ENCODE data around the gene PLOD2. TPM values are rescaled to one million over a fixed set of nuclear protein-coding genes. Genes with fewer than 3 reads are reported as not detected.

Gene PLOD2
- total and polyA plus RNA-seq, 2 of the 8 experiments (the other 6 are each of a cell fraction or from before 2014, with no cell fraction given): 4.0 to 28.7 TPM

DNA sequence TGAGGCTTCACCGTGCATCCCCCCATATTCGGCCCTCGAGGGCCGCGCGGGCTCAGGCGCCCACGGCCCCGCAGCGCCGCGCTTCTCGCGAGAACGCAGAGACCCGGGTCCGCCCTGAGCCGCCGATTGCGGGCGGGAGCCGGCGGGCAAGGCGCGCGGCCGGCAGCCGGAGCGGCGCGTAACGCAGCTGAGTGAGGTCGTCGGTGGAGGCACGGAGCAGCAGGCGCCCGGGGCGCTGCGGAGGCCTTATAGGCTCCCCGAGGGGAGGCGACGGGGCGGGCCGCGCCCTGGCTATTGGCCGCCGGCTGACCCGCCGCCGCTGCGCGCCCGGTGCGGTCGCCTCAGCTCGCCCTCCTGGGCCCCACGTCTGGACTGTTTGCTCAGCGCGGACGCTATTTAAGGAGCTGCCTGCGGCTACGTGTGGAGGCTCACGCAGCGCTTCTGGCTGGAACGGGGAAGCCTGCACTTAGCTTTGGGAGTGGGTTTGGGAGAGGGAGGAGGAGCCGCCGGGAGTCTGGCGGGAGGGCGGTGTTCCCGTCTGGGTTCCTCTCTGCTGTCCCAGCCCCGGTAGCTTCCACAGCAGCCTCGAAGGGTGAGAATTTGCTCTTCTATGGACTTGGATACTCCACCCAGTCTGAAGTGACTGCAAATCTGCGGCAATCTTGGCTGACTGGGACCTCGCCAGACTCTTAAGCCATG lies at the start of gene PLOD2 (continued):
- TF ChIP-seq, protein P1, sequence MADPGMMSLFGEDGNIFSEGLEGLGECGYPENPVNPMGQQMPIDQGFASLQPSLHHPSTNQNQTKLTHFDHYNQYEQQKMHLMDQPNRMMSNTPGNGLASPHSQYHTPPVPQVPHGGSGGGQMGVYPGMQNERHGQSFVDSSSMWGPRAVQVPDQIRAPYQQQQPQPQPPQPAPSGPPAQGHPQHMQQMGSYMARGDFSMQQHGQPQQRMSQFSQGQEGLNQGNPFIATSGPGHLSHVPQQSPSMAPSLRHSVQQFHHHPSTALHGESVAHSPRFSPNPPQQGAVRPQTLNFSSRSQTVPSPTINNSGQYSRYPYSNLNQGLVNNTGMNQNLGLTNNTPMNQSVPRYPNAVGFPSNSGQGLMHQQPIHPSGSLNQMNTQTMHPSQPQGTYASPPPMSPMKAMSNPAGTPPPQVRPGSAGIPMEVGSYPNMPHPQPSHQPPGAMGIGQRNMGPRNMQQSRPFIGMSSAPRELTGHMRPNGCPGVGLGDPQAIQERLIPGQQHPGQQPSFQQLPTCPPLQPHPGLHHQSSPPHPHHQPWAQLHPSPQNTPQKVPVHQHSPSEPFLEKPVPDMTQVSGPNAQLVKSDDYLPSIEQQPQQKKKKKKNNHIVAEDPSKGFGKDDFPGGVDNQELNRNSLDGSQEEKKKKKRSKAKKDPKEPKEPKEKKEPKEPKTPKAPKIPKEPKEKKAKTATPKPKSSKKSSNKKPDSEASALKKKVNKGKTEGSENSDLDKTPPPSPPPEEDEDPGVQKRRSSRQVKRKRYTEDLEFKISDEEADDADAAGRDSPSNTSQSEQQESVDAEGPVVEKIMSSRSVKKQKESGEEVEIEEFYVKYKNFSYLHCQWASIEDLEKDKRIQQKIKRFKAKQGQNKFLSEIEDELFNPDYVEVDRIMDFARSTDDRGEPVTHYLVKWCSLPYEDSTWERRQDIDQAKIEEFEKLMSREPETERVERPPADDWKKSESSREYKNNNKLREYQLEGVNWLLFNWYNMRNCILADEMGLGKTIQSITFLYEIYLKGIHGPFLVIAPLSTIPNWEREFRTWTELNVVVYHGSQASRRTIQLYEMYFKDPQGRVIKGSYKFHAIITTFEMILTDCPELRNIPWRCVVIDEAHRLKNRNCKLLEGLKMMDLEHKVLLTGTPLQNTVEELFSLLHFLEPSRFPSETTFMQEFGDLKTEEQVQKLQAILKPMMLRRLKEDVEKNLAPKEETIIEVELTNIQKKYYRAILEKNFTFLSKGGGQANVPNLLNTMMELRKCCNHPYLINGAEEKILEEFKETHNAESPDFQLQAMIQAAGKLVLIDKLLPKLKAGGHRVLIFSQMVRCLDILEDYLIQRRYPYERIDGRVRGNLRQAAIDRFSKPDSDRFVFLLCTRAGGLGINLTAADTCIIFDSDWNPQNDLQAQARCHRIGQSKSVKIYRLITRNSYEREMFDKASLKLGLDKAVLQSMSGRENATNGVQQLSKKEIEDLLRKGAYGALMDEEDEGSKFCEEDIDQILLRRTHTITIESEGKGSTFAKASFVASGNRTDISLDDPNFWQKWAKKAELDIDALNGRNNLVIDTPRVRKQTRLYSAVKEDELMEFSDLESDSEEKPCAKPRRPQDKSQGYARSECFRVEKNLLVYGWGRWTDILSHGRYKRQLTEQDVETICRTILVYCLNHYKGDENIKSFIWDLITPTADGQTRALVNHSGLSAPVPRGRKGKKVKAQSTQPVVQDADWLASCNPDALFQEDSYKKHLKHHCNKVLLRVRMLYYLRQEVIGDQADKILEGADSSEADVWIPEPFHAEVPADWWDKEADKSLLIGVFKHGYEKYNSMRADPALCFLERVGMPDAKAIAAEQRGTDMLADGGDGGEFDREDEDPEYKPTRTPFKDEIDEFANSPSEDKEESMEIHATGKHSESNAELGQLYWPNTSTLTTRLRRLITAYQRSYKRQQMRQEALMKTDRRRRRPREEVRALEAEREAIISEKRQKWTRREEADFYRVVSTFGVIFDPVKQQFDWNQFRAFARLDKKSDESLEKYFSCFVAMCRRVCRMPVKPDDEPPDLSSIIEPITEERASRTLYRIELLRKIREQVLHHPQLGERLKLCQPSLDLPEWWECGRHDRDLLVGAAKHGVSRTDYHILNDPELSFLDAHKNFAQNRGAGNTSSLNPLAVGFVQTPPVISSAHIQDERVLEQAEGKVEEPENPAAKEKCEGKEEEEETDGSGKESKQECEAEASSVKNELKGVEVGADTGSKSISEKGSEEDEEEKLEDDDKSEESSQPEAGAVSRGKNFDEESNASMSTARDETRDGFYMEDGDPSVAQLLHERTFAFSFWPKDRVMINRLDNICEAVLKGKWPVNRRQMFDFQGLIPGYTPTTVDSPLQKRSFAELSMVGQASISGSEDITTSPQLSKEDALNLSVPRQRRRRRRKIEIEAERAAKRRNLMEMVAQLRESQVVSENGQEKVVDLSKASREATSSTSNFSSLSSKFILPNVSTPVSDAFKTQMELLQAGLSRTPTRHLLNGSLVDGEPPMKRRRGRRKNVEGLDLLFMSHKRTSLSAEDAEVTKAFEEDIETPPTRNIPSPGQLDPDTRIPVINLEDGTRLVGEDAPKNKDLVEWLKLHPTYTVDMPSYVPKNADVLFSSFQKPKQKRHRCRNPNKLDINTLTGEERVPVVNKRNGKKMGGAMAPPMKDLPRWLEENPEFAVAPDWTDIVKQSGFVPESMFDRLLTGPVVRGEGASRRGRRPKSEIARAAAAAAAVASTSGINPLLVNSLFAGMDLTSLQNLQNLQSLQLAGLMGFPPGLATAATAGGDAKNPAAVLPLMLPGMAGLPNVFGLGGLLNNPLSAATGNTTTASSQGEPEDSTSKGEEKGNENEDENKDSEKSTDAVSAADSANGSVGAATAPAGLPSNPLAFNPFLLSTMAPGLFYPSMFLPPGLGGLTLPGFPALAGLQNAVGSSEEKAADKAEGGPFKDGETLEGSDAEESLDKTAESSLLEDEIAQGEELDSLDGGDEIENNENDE (IDR thresholded peaks at IDR 0.05; ENCODE audit: insufficient replicate concordance, low read length): no peak
- TF ChIP-seq CBX5 (IDR thresholded peaks at IDR 0.05; ENCODE audit: low read depth, low read length) (no peak), POU5F1 (IDR thresholded peaks at IDR 0.05; ENCODE audit: low read depth, low read length) (no peak), SIN3A (conservative IDR thresholded peaks at IDR 0.05 in 1 of 2, IDR thresholded peaks at IDR 0.05 in 1 of 2; ENCODE audit: low read depth in 1 of 2, low read length in 2 of 2) (no peak)
- TF ChIP-seq, protein P2, sequence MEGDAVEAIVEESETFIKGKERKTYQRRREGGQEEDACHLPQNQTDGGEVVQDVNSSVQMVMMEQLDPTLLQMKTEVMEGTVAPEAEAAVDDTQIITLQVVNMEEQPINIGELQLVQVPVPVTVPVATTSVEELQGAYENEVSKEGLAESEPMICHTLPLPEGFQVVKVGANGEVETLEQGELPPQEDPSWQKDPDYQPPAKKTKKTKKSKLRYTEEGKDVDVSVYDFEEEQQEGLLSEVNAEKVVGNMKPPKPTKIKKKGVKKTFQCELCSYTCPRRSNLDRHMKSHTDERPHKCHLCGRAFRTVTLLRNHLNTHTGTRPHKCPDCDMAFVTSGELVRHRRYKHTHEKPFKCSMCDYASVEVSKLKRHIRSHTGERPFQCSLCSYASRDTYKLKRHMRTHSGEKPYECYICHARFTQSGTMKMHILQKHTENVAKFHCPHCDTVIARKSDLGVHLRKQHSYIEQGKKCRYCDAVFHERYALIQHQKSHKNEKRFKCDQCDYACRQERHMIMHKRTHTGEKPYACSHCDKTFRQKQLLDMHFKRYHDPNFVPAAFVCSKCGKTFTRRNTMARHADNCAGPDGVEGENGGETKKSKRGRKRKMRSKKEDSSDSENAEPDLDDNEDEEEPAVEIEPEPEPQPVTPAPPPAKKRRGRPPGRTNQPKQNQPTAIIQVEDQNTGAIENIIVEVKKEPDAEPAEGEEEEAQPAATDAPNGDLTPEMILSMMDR (IDR thresholded peaks at IDR 0.05; ENCODE audit: control extremely low read depth in 1 of 3, insufficient read depth in 1 of 3, low read depth in 1 of 3, low read length in 3 of 3): no peak
- TF ChIP-seq, protein P3, sequence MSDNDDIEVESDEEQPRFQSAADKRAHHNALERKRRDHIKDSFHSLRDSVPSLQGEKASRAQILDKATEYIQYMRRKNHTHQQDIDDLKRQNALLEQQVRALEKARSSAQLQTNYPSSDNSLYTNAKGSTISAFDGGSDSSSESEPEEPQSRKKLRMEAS (IDR thresholded peaks at IDR 0.05): peak; percentile 59

Data from H1 (cell line).